Measurements from ENCODE around the gene ZSWIM6. TPM values are rescaled to one million over a fixed set of nuclear protein-coding genes. Genes with fewer than 3 reads are reported as not detected.

ZSWIM6 gene
- total RNA-seq, 2 experiments from 2014 or later, result 0.06 to 0.17 TPM

DNA sequence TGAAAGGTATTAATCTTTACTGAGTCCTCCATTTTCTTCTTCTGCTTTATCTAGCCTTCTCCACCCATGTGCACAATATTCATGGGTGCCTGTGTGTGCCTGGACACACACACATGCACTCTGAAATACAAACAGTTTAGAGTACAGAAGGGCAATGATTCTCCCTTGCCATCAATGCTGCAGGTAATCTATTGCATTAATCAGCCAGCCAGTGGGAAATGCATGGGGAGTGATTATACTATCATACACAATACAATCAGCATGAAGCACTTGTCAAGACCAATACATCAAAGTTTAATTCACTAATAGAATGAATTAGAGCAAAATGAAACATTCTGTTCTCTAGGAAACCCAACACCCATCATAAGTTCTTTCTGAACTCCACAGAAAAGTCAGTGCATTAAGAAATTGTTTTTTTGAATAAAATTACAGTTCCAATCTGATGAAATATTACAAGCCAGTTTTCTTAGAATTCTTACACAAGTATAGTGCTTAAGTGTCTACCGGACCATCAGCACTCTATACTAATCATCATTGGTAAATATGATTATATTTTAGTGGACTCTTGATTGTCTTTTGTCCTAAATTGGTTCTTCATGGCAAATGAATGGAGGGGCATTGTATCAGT lies 172.2 kb downstream of the ZSWIM6 start:
- TF ChIP-seq, protein P1, sequence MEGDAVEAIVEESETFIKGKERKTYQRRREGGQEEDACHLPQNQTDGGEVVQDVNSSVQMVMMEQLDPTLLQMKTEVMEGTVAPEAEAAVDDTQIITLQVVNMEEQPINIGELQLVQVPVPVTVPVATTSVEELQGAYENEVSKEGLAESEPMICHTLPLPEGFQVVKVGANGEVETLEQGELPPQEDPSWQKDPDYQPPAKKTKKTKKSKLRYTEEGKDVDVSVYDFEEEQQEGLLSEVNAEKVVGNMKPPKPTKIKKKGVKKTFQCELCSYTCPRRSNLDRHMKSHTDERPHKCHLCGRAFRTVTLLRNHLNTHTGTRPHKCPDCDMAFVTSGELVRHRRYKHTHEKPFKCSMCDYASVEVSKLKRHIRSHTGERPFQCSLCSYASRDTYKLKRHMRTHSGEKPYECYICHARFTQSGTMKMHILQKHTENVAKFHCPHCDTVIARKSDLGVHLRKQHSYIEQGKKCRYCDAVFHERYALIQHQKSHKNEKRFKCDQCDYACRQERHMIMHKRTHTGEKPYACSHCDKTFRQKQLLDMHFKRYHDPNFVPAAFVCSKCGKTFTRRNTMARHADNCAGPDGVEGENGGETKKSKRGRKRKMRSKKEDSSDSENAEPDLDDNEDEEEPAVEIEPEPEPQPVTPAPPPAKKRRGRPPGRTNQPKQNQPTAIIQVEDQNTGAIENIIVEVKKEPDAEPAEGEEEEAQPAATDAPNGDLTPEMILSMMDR (conservative IDR thresholded peaks at IDR 0.05; ENCODE audit: low read length), result no peak
- no peak for TF ChIP-seq EZH2phosphoT487 (IDR thresholded peaks at IDR 0.05; ENCODE audit: borderline replicate concordance, low read depth, low read length)

DNA sequence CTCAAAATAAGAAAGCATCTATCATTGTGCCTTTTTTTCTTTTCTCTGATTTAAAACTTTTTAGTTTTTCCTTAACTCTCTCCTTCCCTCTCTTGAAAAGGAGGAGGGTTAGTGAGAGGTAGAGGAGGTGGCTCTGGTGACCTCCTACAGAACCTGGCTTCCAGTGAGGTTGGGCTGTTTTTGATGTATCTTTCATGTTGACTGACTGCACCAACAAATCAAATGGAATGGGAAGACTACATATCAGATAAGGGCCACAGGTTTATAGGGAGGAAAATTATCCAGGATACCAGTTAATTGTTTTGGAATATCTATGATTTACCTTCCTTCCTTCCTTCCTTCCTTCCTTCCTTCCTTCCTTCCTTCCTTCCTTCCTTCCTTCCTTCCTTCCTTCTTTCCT lies 173.2 kb downstream of the ZSWIM6 start:
- H4K20me1 ChIP-seq (ENCODE audit: insufficient read depth, low read length), result no peaks in the 10 kb centered on the region

More for the DNA sequence above, 172.2 kb downstream of the ZSWIM6 start:
- Histone ChIP-seq H3K4me1 (ENCODE audit: insufficient read depth, low read length, poor library complexity, severe bottlenecking) (no peaks in the 10 kb centered on the region), H2AFZ (ENCODE audit: low read length) (no peak overlapping the region), H3K9me3 (ENCODE audit: low read length) (no peaks in the 10 kb centered on the region), H3K4me3 (ENCODE audit: low read depth, low read length, poor library complexity, severe bottlenecking) (no peak overlapping the region), H3K9me2 (ENCODE audit: insufficient read depth, low read length) (no peaks in the 10 kb centered on the region), H3K4me2 (ENCODE audit: low read length) (no peak overlapping the region), H3K36me3 (ENCODE audit: insufficient read depth, low read length) (no peaks in the 10 kb centered on the region), H4K20me1 (ENCODE audit: insufficient read depth, low read length) (no peaks in the 10 kb centered on the region), H3K79me2 (ENCODE audit: insufficient read depth, low read depth, low read length) (no peaks in the 10 kb centered on the region), H3K27ac (ENCODE audit: low read depth, low read length, poor library complexity, severe bottlenecking) (no peak overlapping the region)
- no peak for DNase-seq (ENCODE audit: low spot score)
- CTCF ChIA-PET (ENCODE audit: unreplicated experiment), result no interaction called here
- no TSS peak for BruUV-seq (replicated peaks)
- POLR2A ChIA-PET, result no interaction called here
- intact Hi-C loops (cut with micrococcal nuclease; ENCODE audit: unreplicated experiment), result no loop called here

DNA sequence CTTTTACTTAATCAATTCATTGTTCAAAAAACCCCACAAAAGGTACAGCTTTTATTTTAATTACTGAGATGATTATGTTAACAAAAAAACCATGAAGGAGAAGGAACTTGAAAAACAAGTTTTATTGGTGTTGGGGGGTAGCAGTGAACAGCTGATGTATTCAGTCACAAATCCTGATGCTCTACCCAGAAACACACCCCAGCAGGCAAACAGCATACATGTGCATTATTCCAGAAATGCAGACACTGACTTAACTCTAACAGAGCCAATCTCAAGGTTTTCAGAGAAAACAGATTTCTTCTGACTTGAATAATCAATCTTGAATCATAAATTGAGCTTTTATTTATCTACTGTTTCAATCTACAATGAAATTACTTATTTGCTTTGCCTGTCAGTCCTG lies 175.2 kb downstream of the ZSWIM6 start:
- H3K9me3 ChIP-seq (ENCODE audit: low read length), result no peaks in the 10 kb centered on the region
- H3K9me2 ChIP-seq (ENCODE audit: insufficient read depth, low read length), result no peaks in the 10 kb centered on the region
- no peak for DNase-seq (ENCODE audit: low spot score)
- H3K27ac ChIP-seq (ENCODE audit: low read depth, low read length, poor library complexity, severe bottlenecking), result no peak overlapping the region
- no peaks in the 10 kb centered on the region for H3K4me1 ChIP-seq (ENCODE audit: insufficient read depth, low read length, poor library complexity, severe bottlenecking)
- POLR2A ChIA-PET, result interaction anchor here (0.6 to 1.2 kb wide), 2 partner anchors 31 to 406 kb away, joined by 3 read pairs; no protein-coding TSS in a partner anchor
- intact Hi-C loops (cut with micrococcal nuclease; ENCODE audit: unreplicated experiment), result no loop called here
- CTCF ChIA-PET (ENCODE audit: unreplicated experiment), result no interaction called here
- TF ChIP-seq, protein P1 (conservative IDR thresholded peaks at IDR 0.05; ENCODE audit: low read length), result no peak
- TF ChIP-seq EZH2phosphoT487 (IDR thresholded peaks at IDR 0.05; ENCODE audit: borderline replicate concordance, low read depth, low read length), result no peak
- H3K4me2 ChIP-seq (ENCODE audit: low read length), result no peak overlapping the region
- no peak overlapping the region for H3K4me3 ChIP-seq (ENCODE audit: low read depth, low read length, poor library complexity, severe bottlenecking)
- no peaks in the 10 kb centered on the region for H4K20me1 ChIP-seq (ENCODE audit: insufficient read depth, low read length)
- no peaks in the 10 kb centered on the region for H3K36me3 ChIP-seq (ENCODE audit: insufficient read depth, low read length)
- no peaks in the 10 kb centered on the region for H3K79me2 ChIP-seq (ENCODE audit: insufficient read depth, low read depth, low read length)
- no TSS peak for BruUV-seq (replicated peaks)
- H2AFZ ChIP-seq (ENCODE audit: low read length), result no peak overlapping the region

More for the DNA sequence above, 173.2 kb downstream of the ZSWIM6 start:
- no peaks in the 10 kb centered on the region for H3K9me2 ChIP-seq (ENCODE audit: insufficient read depth, low read length)
- DNase-seq (ENCODE audit: low spot score), result no peak
- intact Hi-C loops (cut with micrococcal nuclease; ENCODE audit: unreplicated experiment), result no loop called here
- no peaks in the 10 kb centered on the region for H3K36me3 ChIP-seq (ENCODE audit: insufficient read depth, low read length)
- no peaks in the 10 kb centered on the region for H3K79me2 ChIP-seq (ENCODE audit: insufficient read depth, low read depth, low read length)
- H3K27ac ChIP-seq (ENCODE audit: low read depth, low read length, poor library complexity, severe bottlenecking), result no peak overlapping the region
- TF ChIP-seq EZH2phosphoT487 (IDR thresholded peaks at IDR 0.05; ENCODE audit: borderline replicate concordance, low read depth, low read length), result no peak
- POLR2A ChIA-PET, result interaction anchor here (0.7 kb wide), 1 partner anchor 91 kb away, joined by 5 read pairs; no protein-coding TSS in a partner anchor
- H3K4me2 ChIP-seq (ENCODE audit: low read length), result no peak overlapping the region
- no peaks in the 10 kb centered on the region for H3K9me3 ChIP-seq (ENCODE audit: low read length)
- no peak overlapping the region for H3K4me3 ChIP-seq (ENCODE audit: low read depth, low read length, poor library complexity, severe bottlenecking)
- no TSS peak for BruUV-seq (replicated peaks)
- CTCF ChIA-PET (ENCODE audit: unreplicated experiment), result no interaction called here
- no peaks in the 10 kb centered on the region for H3K4me1 ChIP-seq (ENCODE audit: insufficient read depth, low read length, poor library complexity, severe bottlenecking)
- no peak overlapping the region for H2AFZ ChIP-seq (ENCODE audit: low read length)
